ENCODE measurements around the gene GALNT9. TPM values are rescaled to one million over a fixed set of nuclear protein-coding genes. Genes with fewer than 3 reads are reported as not detected.
A peak's percentile ranks its signal among the peaks of the same experiment; 100 is the strongest.

The GALNT9 gene
- total RNA-seq, 2 experiments from 2014 or later = not detected

GRCh38 chr12:132263451-132264049 lies 65.8 kb downstream of the GALNT9 start:
- Mint-ChIP-seq H3K27ac (no peak overlapping the region), H3K4me3 (no peak overlapping the region), H3K27me3 (no peaks in the 10 kb centered on the region), H3K36me3 (ENCODE audit: low read depth) (no peaks in the 10 kb centered on the region), H3K4me1 (peaks cover 3% of the 10 kb centered on the region), H3K9me3 (no peaks in the 10 kb centered on the region)
- ChIA-PET CTCF (no interaction called here), POLR2A (no interaction called here)
- no peak for DNase-seq

GRCh38 chr12:132263061-132263360 lies 66.4 kb downstream of the GALNT9 start:
- H3K27ac Mint-ChIP-seq = no peak overlapping the region
- ChIA-PET CTCF (no interaction called here), POLR2A (no interaction called here)
- H3K4me1 Mint-ChIP-seq = peaks cover 3% of the 10 kb centered on the region
- no peaks in the 10 kb centered on the region for H3K27me3 Mint-ChIP-seq
- DNase-seq = no peak
- H3K9me3 Mint-ChIP-seq = no peaks in the 10 kb centered on the region
- H3K36me3 Mint-ChIP-seq (ENCODE audit: low read depth) = no peaks in the 10 kb centered on the region
- H3K4me3 Mint-ChIP-seq = no peak overlapping the region

GRCh38 chr12:132262256-132263060 lies 66.9 kb downstream of the GALNT9 start:
- POLR2A ChIA-PET = no interaction called here
- DNase-seq = no peak
- H3K27me3 Mint-ChIP-seq = no peaks in the 10 kb centered on the region
- H3K4me3 Mint-ChIP-seq = no peak overlapping the region
- H3K36me3 Mint-ChIP-seq (ENCODE audit: low read depth) = no peaks in the 10 kb centered on the region
- CTCF ChIA-PET = no interaction called here
- peaks cover 3% of the 10 kb centered on the region for H3K4me1 Mint-ChIP-seq
- no peak overlapping the region for H3K27ac Mint-ChIP-seq
- no peaks in the 10 kb centered on the region for H3K9me3 Mint-ChIP-seq

GRCh38 chr12:132261328-132262138 lies 67.9 kb downstream of the GALNT9 start:
- Mint-ChIP-seq H3K27ac (no peak overlapping the region), H3K4me3 (no peak overlapping the region), H3K4me1 (peaks cover 3% of the 10 kb centered on the region), H3K36me3 (ENCODE audit: low read depth) (no peaks in the 10 kb centered on the region), H3K27me3 (no peaks in the 10 kb centered on the region), H3K9me3 (no peaks in the 10 kb centered on the region)
- DNase-seq = no peak
- ChIA-PET CTCF (no interaction called here), POLR2A (no interaction called here)

GRCh38 chr12:132260721-132261120 lies 68.7 kb downstream of the GALNT9 start:
- Mint-ChIP-seq H3K4me3 (no peak overlapping the region), H3K36me3 (ENCODE audit: low read depth) (no peaks in the 10 kb centered on the region), H3K27ac (no peak overlapping the region), H3K9me3 (no peaks in the 10 kb centered on the region), H3K27me3 (no peaks in the 10 kb centered on the region), H3K4me1 (peaks cover 3% of the 10 kb centered on the region)
- no peak for DNase-seq
- POLR2A ChIA-PET = no interaction called here
- CTCF ChIA-PET = no interaction called here

GRCh38 chr12:132259872-132260695 lies 69.3 kb downstream of the GALNT9 start:
- H3K9me3 Mint-ChIP-seq = no peaks in the 10 kb centered on the region
- H3K36me3 Mint-ChIP-seq (ENCODE audit: low read depth) = no peaks in the 10 kb centered on the region
- no peak for DNase-seq
- H3K27me3 Mint-ChIP-seq = no peaks in the 10 kb centered on the region
- no peak overlapping the region for H3K4me3 Mint-ChIP-seq
- POLR2A ChIA-PET = no interaction called here
- H3K4me1 Mint-ChIP-seq = peaks cover 3% of the 10 kb centered on the region
- CTCF ChIA-PET = no interaction called here
- H3K27ac Mint-ChIP-seq = no peak overlapping the region

GRCh38 chr12:132259364-132259871 lies 70.0 kb downstream of the GALNT9 start:
- ChIA-PET CTCF (no interaction called here), POLR2A (no interaction called here)
- Mint-ChIP-seq H3K4me3 (no peak overlapping the region), H3K36me3 (ENCODE audit: low read depth) (no peaks in the 10 kb centered on the region), H3K9me3 (no peaks in the 10 kb centered on the region), H3K27me3 (no peaks in the 10 kb centered on the region), H3K4me1 (peaks cover 3% of the 10 kb centered on the region), H3K27ac (peak overlapping the region; percentile 36)
- DNase-seq = no peak

- Mint-ChIP-seq H3K27me3 (no peaks in the 10 kb centered on the region), H3K9me3 (no peaks in the 10 kb centered on the region), H3K27ac (no peak overlapping the region), H3K4me1 (peaks cover 3% of the 10 kb centered on the region), H3K4me3 (no peak overlapping the region), H3K36me3 (ENCODE audit: low read depth) (no peaks in the 10 kb centered on the region)
- CTCF ChIA-PET = interaction anchor here (0.6 kb wide), 1 partner anchor 1147 kb away, joined by 3 read pairs; no protein-coding TSS in a partner anchor
- DNase-seq = no peak
- POLR2A ChIA-PET = no interaction called here
Observed at GRCh38 chr12:132258543-132258942, 70.8 kb downstream of the GALNT9 start.

GRCh38 chr12:132257955-132258490 lies 71.4 kb downstream of the GALNT9 start:
- Mint-ChIP-seq H3K27me3 (no peaks in the 10 kb centered on the region), H3K4me1 (peaks cover 3% of the 10 kb centered on the region), H3K27ac (no peak overlapping the region), H3K9me3 (no peaks in the 10 kb centered on the region), H3K4me3 (no peak overlapping the region), H3K36me3 (ENCODE audit: low read depth) (no peaks in the 10 kb centered on the region)
- CTCF ChIA-PET = no interaction called here
- POLR2A ChIA-PET = no interaction called here
- no peak for DNase-seq

- Mint-ChIP-seq H3K36me3 (ENCODE audit: low read depth) (no peaks in the 10 kb centered on the region), H3K9me3 (no peaks in the 10 kb centered on the region), H3K4me3 (no peak overlapping the region), H3K4me1 (peaks cover 3% of the 10 kb centered on the region), H3K27me3 (no peaks in the 10 kb centered on the region), H3K27ac (no peak overlapping the region)
- no peak for DNase-seq
- CTCF ChIA-PET = no interaction called here
- POLR2A ChIA-PET = no interaction called here
Observed at GRCh38 chr12:132257206-132257954, 72.0 kb downstream of the GALNT9 start.

GRCh38 chr12:132256646-132257045 lies 72.7 kb downstream of the GALNT9 start:
- Mint-ChIP-seq H3K27ac (no peak overlapping the region), H3K36me3 (ENCODE audit: low read depth) (no peaks in the 10 kb centered on the region), H3K9me3 (no peaks in the 10 kb centered on the region), H3K4me1 (peaks cover 3% of the 10 kb centered on the region), H3K4me3 (no peak overlapping the region), H3K27me3 (no peaks in the 10 kb centered on the region)
- POLR2A ChIA-PET = no interaction called here
- no peak for DNase-seq
- CTCF ChIA-PET = no interaction called here

- POLR2A ChIA-PET = no interaction called here
Observed at GRCh38 chr12:132255642-132256041, 73.7 kb downstream of the GALNT9 start.

More at GRCh38 chr12:132255642-132256041, 73.7 kb downstream of the GALNT9 start:
- Mint-ChIP-seq H3K27ac (no peak overlapping the region), H3K4me1 (peaks cover 3% of the 10 kb centered on the region), H3K4me3 (no peak overlapping the region), H3K9me3 (no peaks in the 10 kb centered on the region), H3K36me3 (ENCODE audit: low read depth) (no peaks in the 10 kb centered on the region), H3K27me3 (no peaks in the 10 kb centered on the region)
- DNase-seq = no peak
- CTCF ChIA-PET = no interaction called here

All from activated CD4-positive, alpha-beta T cell treated with anti-CD3 and anti-CD28 coated beads, Interleukin-2, amount 10 ng/mL, durations not matched to agents 7 days and 5 days (primary cell).